GM06990 (cell line): ENCODE measurements around the gene PYGB.
A peak's percentile ranks its signal among the peaks of the same experiment; 100 is the strongest.

Experiments used
- DNase-seq: peaks from one replicate; pipeline ENCODE4 v3.0.0-alpha.2; 2011; ENCODE audit not compliant: insufficient read length; ENCODE audit errors: extremely low read depth
- H3K27me3 ChIP-seq: replicated peaks from 2 replicates; pipeline ENCODE4 v1.6.0; 2011; ENCODE audit warnings: low read length; ENCODE audit not compliant: control insufficient read depth, insufficient read depth
- H3K36me3 ChIP-seq: 2 replicates; pipeline ENCODE4 v1.5.1; 2011; ENCODE audit warnings: low read length; ENCODE audit not compliant: control insufficient read depth, insufficient read depth
- H3K4me3 ChIP-seq: replicated peaks from 2 replicates; pipeline ENCODE4 v1.5.1; 2011; ENCODE audit warnings: low read depth, mild to moderate bottlenecking, control low read depth, low read length
- TF ChIP-seq, protein P1 (sequence below): IDR thresholded peaks from 2 replicates; pipeline ENCODE4 v1.5.1; 2011; ENCODE audit warnings: low read length, control low read depth, mild to moderate bottlenecking, inconsistent platforms; ENCODE audit not compliant: insufficient read depth, poor library complexity, severe bottlenecking

The PYGB gene

GRCh38 chr20:25217161-25218108, 30.4 kb upstream of the PYGB start:
- Histone ChIP-seq H3K4me3 (no peak overlapping the region), H3K27me3 (no peaks in the 10 kb centered on the region), H3K36me3 (peaks cover 19% of the 10 kb centered on the region)
- no peak for DNase-seq
- TF ChIP-seq, protein P1, sequence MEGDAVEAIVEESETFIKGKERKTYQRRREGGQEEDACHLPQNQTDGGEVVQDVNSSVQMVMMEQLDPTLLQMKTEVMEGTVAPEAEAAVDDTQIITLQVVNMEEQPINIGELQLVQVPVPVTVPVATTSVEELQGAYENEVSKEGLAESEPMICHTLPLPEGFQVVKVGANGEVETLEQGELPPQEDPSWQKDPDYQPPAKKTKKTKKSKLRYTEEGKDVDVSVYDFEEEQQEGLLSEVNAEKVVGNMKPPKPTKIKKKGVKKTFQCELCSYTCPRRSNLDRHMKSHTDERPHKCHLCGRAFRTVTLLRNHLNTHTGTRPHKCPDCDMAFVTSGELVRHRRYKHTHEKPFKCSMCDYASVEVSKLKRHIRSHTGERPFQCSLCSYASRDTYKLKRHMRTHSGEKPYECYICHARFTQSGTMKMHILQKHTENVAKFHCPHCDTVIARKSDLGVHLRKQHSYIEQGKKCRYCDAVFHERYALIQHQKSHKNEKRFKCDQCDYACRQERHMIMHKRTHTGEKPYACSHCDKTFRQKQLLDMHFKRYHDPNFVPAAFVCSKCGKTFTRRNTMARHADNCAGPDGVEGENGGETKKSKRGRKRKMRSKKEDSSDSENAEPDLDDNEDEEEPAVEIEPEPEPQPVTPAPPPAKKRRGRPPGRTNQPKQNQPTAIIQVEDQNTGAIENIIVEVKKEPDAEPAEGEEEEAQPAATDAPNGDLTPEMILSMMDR = no peak

- TF ChIP-seq, protein P1 = no peak
- Histone ChIP-seq H3K36me3 (peaks cover 17% of the 10 kb centered on the region), H3K4me3 (no peak overlapping the region), H3K27me3 (no peaks in the 10 kb centered on the region)
- DNase-seq = no peak
These were observed 29.8 kb upstream of the PYGB start for GRCh38 chr20:25218109-25218486.

DNA sequence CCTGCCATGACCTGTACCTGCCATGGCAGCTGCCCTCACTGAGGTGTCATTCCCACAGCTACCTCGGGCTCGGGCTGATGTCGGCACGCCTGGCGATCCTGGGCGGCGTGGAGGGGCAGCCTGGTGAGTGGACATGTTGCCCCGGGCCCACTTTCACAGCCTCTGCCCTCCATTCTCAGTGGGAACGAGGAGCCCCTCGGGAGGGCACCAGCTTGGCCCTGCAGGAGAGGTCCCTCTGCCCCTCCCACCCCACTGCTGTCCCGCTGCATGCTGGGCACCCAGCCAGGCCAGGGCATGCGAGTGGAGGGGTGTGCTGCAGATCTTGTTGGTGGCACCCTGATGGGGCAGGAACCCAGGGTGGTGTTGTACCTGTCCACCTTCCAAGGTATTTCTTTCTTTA, 29.4 kb upstream of the PYGB start:
- Histone ChIP-seq H3K36me3 (peaks cover 13% of the 10 kb centered on the region), H3K4me3 (no peak overlapping the region), H3K27me3 (no peaks in the 10 kb centered on the region)
- TF ChIP-seq, protein P1 = no peak
- DNase-seq = no peak

- Histone ChIP-seq H3K36me3 (peaks cover 10% of the 10 kb centered on the region), H3K4me3 (no peak overlapping the region), H3K27me3 (no peaks in the 10 kb centered on the region)
- TF ChIP-seq, protein P1 = no peak
- no peak for DNase-seq
These were observed 28.5 kb upstream of the PYGB start for GRCh38 chr20:25219365-25219764.

GRCh38 chr20:25220021-25220730, 27.7 kb upstream of the PYGB start:
- TF ChIP-seq, protein P1 = peak; percentile 59

More at GRCh38 chr20:25220021-25220730, 27.7 kb upstream of the PYGB start:
- Histone ChIP-seq H3K36me3 (peaks cover 10% of the 10 kb centered on the region), H3K4me3 (no peak overlapping the region), H3K27me3 (no peaks in the 10 kb centered on the region)
- no peak for DNase-seq
